ENCODE measurements around the gene KIF5A.

DNA sequence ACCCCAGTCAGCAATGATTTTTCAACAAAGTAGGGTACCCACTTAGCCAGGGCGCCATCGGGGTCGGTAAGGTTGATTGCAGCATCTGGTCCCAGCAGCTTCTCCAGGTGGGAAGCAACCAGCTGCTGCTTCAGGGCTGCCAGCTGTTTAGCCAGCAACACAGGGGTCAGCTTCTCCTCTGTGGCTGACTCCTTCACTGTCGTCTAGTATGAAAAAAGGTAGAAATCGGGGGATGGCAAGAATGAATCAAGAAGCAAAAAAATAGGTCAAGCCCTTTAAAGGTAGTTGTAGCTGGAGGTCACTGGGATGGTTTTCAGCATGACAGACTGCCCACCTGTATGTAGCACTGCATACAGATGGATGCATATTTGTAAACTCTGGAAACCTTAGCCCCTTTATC, 15.6 kb upstream of the KIF5A start:
- TF ChIP-seq CTCF (conservative IDR thresholded peaks at IDR 0.05; ENCODE audit: low read depth, low read length) (no peak), CEBPB (IDR thresholded peaks at IDR 0.05; ENCODE audit: low read depth, low read length) (no peak)
